NCI-H187 treated with DMSO at 0.1 percent for 48 hours (cell line): ENCODE data around the gene TJP3.

ENCODE experiments used
- DNase-seq: peaks from one replicate; lab custom pipeline; 2025; lab: John Stamatoyannopoulos, UW

Gene TJP3

GRCh38 chr19:3691726-3692125, 16.5 kb upstream of the TJP3 start:
- DNase-seq: no peak

GRCh38 chr19:3692141-3693024, 15.8 kb upstream of the TJP3 start:
- DNase-seq: no peak

- DNase-seq: no peak
Observed at GRCh38 chr19:3693025-3693925, 14.9 kb upstream of the TJP3 start.

DNA sequence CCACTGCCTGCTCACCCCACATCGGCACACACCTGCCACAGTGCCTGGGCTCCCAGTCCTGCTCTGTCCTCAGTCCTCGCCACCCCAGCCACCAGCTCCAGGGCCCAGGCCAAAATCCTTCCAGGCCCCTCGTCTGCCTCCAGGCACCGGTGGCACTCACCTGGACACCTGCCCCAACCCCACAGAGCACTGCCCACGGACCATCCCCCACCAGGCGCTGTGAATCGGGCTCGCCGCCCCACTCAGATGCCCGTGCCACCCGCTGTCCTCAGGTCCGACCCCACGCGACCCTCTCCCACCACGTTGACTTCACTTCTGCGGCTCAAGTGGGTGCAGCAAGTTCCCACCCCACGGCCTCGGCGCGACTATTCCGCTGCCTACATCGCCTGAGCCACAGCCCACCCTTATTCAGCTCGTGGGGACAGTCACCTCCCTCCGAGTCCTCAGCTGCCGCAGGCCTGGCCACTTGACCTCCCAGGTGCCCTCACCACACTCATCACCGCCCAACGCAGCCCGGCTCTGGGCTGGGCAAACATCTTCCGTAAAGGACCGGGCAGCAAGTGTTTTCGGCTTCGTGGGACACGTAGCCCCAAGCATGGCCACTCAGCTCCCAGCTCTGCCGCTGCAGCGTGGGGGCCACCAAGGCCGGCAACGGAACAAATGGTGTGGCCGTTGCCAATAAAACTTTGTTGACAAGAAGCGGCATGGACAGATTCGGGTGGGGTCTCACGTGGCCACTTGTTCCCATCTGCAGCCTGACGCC, 13.6 kb upstream of the TJP3 start:
- DNase-seq: no peak

DNA sequence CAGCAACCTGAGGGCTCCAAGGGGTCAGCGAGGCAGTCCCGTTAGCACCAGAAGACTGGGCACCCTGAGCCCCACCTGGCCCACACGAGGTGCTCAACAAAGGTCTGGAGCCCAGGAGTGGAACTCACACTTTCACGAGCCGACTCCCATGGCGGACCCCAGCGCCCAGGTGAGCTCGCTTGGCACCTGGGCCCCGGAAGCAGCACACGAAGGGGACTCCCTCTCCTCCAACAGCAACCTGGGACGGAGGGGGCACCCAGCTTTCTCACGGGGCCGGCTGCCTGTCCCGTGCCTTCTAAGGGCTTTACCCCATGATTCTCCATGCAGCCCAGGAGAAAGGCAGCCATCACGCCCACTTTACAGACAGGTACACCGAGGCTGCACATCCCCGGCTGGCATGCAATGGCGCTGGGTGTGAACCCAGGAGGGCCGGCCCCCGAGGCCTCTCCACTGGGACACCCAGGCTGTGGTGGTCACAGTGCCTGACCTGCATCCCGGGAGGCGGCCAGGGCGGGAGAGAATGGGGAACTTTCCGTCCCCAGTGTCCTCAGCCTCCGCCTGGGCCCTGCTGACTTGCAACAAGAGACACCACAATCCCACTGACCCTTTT, 13.0 kb upstream of the TJP3 start:
- no peak for DNase-seq

DNA sequence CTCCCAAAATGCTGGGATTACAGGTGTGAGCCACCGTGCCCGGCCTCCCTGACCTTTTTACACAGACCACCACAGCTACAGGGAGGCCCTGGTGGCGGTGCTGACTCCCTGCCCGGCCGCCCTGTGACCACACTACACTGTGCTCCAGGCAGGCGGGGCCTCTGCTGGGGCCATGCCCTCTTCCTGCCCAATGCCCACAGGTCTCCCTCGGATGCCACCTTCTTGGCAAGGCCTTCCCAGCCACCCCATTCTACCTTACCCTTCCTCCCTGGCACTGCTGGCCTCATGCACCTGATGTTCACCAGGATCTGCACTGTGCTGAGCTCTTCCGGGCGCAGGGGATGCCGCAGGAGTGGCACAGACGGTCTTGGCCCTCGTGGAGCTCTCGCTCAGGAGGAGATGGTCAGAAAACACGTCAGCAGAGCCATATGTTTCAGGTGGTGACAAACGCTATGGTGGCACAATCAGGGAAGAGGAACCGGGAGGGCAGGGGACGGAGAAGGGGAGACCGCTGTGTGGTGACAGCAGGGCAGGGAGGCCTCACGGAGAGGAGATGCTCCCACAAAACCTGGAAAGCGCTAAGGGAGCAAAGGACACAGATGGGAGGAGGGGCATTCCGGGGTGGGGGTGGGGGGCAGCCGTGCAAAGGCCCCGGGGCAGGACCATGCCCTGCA, 12.1 kb upstream of the TJP3 start:
- no peak for DNase-seq

GRCh38 chr19:3696660-3696995, 11.6 kb upstream of the TJP3 start:
- no peak for DNase-seq

DNA sequence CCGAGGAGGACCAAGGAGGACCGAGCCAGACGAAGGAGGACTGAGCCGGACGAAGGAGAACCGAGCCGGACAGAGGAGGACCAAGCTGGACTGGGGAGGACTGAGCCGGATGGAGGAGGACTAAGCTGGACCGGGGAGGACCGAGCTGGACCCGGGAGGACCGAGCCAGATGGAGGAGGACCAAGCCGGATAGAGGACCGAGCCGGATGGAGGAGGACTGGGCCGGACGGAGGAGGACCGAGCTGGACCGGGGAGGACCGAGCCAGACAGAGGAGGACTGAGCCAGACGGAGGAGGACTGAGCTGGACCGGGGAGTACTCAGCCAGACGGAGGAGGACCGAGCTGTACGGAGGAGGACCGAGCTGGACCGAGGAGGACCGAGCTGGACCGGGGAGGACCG, 11.1 kb upstream of the TJP3 start:
- no peak for DNase-seq

- DNase-seq: no peak
Observed at GRCh38 chr19:3697671-3698385, 10.4 kb upstream of the TJP3 start.

GRCh38 chr19:3698386-3698950, 9.7 kb upstream of the TJP3 start:
- DNase-seq: no peak

DNA sequence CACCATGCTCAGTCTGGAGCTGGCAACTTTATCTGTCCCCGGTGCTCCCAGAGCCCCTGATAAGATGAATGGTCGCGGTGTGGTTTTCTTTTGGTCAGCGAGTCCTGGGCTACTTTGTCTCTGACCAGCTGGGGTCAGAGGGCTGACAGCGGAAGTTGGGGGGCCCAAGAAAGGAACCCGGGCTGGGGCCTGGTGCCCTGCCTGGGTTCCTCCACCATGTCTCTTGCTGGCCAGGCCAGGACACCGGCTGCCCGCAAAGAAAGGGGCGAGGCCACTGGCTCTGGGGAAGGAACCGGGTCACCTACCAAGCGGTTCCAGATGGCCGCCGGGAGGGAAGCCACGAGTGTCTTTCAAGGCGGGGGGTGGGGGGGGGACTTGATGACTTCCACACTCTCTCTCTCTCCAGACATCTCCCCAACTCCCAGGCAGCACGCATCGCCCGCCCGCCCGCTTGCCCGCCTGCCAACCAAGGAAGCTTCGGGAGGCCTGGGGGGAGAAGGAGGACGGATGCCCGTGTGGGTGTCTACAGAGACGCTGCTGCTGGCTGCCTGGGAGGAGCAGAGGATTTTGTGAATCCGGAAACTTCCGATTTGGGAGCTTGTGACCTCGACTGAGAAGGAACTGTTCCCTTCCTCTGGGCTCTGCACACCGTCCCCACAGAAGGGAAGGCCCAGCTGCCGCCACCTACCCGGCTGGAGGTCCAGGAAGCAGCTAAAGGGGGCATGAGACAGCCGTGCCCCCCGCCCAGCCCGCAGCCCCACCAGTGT, 9.0 kb upstream of the TJP3 start:
- no peak for DNase-seq

DNA sequence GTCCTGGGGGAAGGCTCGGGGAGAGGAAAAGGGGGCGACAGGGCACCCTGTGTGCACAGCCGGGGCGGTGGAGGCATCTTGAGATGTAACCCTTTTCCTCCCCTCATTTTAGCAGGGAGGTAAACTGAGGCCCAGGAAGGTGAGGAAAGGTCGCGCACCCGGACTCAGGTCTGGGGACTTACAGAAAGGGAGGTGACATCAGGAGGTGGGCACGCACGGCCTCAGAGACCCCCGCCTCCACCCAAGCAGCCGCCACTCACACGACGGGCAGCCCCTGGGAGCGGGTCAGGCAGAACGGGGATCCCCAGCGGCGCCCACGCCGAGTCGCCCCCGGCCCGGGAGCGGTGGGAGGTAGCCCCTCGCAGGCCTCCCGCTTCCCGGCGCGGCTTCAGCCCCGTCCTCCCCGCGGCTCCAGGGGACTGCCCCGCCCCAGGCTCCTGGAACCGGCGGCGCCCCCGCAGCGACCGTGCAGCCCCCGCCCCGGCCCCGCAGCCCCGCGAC, 8.4 kb upstream of the TJP3 start:
- DNase-seq: no peak

GRCh38 chr19:3700242-3701032, 7.7 kb upstream of the TJP3 start, which contains the start of gene PIP5K1C:
PIP5K1C (minus strand) TSS chr19:3700468; CDS start chr19:3700390, 78 bp downstream.
- DNase-seq: no peak

DNA sequence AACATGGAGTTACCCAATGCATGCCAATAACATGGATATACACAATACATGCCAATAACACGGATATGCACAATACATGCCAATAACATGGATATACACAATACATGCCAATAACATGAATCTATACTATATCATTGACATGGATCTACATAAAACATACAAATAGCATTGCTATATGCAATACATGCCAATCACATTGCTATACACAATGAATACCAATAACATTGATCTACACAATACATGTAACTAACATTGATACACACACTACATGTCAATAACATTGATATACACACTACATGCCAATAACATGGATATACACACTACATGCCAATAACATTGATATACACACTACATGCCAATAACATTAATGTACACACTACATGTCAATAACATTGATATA, 7.0 kb upstream of the TJP3 start:
- DNase-seq: no peak

GRCh38 chr19:3707868-3708206, 347 bp upstream of the TJP3 start:
- no peak for DNase-seq

DNA sequence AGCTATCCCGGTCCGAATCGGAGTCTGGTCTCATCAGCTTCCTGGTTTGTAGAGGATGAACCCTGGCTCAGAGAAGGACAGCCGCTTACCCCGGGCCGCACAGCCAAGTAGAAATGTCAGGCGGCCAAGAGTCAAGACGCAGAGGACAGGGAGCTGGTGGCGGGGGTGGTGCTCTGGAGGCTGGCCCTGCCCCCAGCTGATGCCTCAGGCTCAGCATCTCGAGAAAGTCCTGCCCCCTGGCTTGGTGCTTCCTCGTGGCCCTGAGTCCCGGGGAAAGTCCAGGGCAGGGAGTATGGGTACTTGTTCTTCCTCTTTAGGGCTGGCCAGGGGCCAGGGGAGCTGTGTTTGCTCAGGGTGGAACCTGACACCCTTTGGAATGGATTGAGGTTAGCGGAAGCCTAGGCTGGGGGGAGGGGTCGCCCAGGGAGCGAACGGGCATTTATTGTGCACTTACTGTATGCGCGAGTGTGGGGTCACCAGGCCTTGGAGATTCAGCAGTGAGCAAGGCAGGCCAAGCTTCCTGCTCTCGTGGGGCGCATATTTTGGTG, 2.2 kb downstream of the TJP3 start:
- no peak for DNase-seq

DNA sequence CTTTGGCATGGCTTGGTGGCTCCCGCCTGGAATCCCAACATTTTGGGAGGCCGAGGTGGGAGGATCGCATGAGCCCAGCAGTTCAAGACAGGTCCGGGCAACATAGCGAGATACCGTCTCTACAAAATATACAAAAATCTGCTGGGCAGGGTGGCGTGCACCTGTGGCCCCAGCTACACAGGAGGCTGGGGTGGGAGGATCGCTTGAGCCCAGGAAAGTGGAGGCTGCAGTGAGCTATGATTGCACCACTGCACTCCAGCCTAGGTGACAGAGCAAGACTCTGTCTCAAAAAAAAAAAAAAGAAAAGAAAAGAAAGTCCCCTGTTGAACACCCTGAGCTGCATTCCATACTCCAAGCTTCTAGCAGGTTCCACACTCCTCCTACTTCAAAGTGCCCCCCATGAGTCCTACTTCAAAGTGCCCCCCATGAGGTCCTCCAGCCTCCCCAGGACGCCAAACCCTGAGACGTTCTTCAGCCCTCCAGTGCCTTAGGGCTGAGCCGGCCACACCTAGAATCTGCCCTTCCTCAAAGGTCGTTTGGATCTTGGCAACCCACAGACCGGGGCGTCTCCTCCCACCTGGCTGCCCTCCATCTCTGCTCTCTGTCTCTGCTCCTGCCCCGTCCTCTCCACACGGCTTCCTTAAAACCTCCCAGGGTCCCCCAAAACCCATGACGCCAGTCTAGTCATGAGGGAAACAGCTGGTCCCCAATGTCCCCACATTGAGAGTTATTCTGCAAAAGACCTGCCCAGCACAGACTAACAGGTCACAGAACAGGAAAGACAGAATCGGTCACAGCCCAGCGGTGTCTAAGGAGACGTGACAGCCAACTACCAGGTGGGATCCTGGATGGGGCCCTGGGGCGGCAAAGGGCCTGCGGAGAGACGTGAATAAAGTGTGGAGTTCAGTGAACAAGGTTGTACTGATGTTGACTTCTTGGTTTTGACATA, 4.8 kb downstream of the TJP3 start:
- no peak for DNase-seq
